IMR-90 (cell line): Measurements from ENCODE around the gene KMT2A. TPM values are rescaled to one million over a fixed set of nuclear protein-coding genes. Genes with fewer than 3 reads are reported as not detected.

Experiments used
- ATAC-seq: fragments of 200-7000 bp; cut with Tn5 transposase; 2 replicates; pipeline ENCODE4 v1.9.1; 2020; ENCODE audit warnings: low read depth, mild to moderate bottlenecking, moderate library complexity
- BruUV-seq: library from RNA; stranded (reverse); fragments of 400-500 nt; replicated peaks from 2 replicates; lab custom pipeline; 2021; lab: Mats Ljungman, UMichigan
- CTCF ChIA-PET: fragments of 300-600 bp; formaldehyde crosslinking; extraction: SDS; loops from one replicate; lab custom pipeline; 2021; ENCODE audit warnings: antibody characterized with exemption; lab: Yijun Ruan, JAX
- POLR2A ChIA-PET: fragments of 300-600 bp; sonication (Branson Sonifier 250); formaldehyde crosslinking; loops from one replicate; lab custom pipeline; 2022; ENCODE audit warnings: antibody characterized with exemption; ENCODE audit not compliant: unreplicated experiment; lab: Charles Lee
- DNase-seq: peaks from one replicate; pipeline ENCODE4 v3.0.0; 2013
- H2AFZ ChIP-seq: replicated peaks from 2 replicates; pipeline ENCODE3; 2013; ENCODE audit warnings: low read length, mild to moderate bottlenecking; ENCODE audit not compliant: poor library complexity
- H2AK5ac ChIP-seq: 2 replicates; pipeline ENCODE4 v1.6.1; 2013; ENCODE audit warnings: low read depth, low read length, inconsistent platforms
- H2AK9ac ChIP-seq: replicated peaks from 2 replicates; pipeline ENCODE3; 2013; ENCODE audit warnings: mild to moderate bottlenecking, low read depth, low read length, moderate library complexity; ENCODE audit not compliant: poor library complexity
- H2BK120ac ChIP-seq: 2 replicates; pipeline ENCODE4 v1.6.1; 2013; ENCODE audit warnings: low read depth, low read length, inconsistent platforms
- H2BK15ac ChIP-seq: 3 replicates; pipeline ENCODE4 v1.6.1; 2013; ENCODE audit warnings: low read depth, low read length, inconsistent platforms
- H2BK20ac ChIP-seq: 2 replicates; pipeline ENCODE4 v1.6.1; 2013; ENCODE audit warnings: low read depth, mild to moderate bottlenecking, inconsistent platforms, low read length, moderate library complexity
- H2BK5ac ChIP-seq: 2 replicates; pipeline ENCODE4 v1.6.1; 2013; ENCODE audit warnings: mild to moderate bottlenecking, low read depth, low read length, inconsistent platforms; ENCODE audit not compliant: poor library complexity, severe bottlenecking
- H3K14ac ChIP-seq: replicated peaks from 2 replicates; pipeline ENCODE4 v1.6.1; 2013; ENCODE audit warnings: low read depth, low read length, inconsistent platforms
- H3K18ac ChIP-seq: 2 replicates; pipeline ENCODE4 v1.6.1; 2013; ENCODE audit warnings: low read depth, low read length, control low read depth
- H3K23ac ChIP-seq: 2 replicates; pipeline ENCODE4 v1.6.1; 2013; ENCODE audit warnings: low read depth, low read length, inconsistent platforms
- H3K27ac ChIP-seq: 2 replicates; pipeline ENCODE4 v1.5.1; 2013; ENCODE audit warnings: mild to moderate bottlenecking, control low read depth, low read length; ENCODE audit not compliant: insufficient read depth
- H3K27me3 ChIP-seq: 2 replicates; pipeline ENCODE4 v1.6.1; 2013; ENCODE audit warnings: low read length; ENCODE audit not compliant: control insufficient read depth, insufficient read depth
- H3K36me3 ChIP-seq: 2 replicates; pipeline ENCODE4 v1.6.1; 2013; ENCODE audit warnings: low read length, mixed read lengths; ENCODE audit not compliant: control insufficient read depth, insufficient read depth
- H3K4ac ChIP-seq: 2 replicates; pipeline ENCODE4 v1.6.1; 2013; ENCODE audit warnings: low read depth, low read length, inconsistent platforms
- H3K4me1 ChIP-seq: 2 replicates; pipeline ENCODE4 v1.6.1; 2013; ENCODE audit warnings: low read length, mixed read lengths; ENCODE audit not compliant: control insufficient read depth, insufficient read depth
- H3K4me2 ChIP-seq: 2 replicates; pipeline ENCODE4 v1.6.1; 2013; ENCODE audit warnings: low read depth, mild to moderate bottlenecking, control low read depth, low read length, moderate library complexity
- H3K4me3 ChIP-seq: 2 replicates; pipeline ENCODE4 v1.5.1; 2013; ENCODE audit warnings: low read depth, mild to moderate bottlenecking, control low read depth, low read length, moderate library complexity; ENCODE audit not compliant: insufficient read depth
- H3K56ac ChIP-seq: 2 replicates; pipeline ENCODE4 v1.6.1; 2013; ENCODE audit warnings: low read length, inconsistent platforms; ENCODE audit not compliant: insufficient read depth; ENCODE audit errors: extremely low read depth
- H3K79me1 ChIP-seq, 2 experiments: 2 replicates each; pipeline ENCODE4 v1.6.1; 2013; ENCODE audit warnings: low read length in 2 of 2, inconsistent platforms in 1 of 2, low read depth in 1 of 2
- H3K9ac ChIP-seq: 2 replicates; pipeline ENCODE4 v1.6.1; 2013; ENCODE audit warnings: low read depth, low read length, control low read depth
- H3K9me1 ChIP-seq: 2 replicates; pipeline ENCODE4 v1.6.1; 2013; ENCODE audit warnings: low read length, inconsistent platforms; ENCODE audit not compliant: insufficient read depth
- H3K9me3 ChIP-seq: 2 replicates; pipeline ENCODE4 v1.6.1; 2013; ENCODE audit warnings: low read length; ENCODE audit not compliant: control insufficient read depth, insufficient read depth
- H4K20me1 ChIP-seq: 2 replicates; pipeline ENCODE4 v1.6.1; 2013; ENCODE audit warnings: low read length, inconsistent platforms; ENCODE audit not compliant: insufficient read depth
- H4K5ac ChIP-seq: 2 replicates; pipeline ENCODE4 v1.6.1; 2013; ENCODE audit warnings: mild to moderate bottlenecking, low read depth, low read length, control low read depth
- H4K8ac ChIP-seq, 2 experiments: 2 replicates each; pipeline ENCODE4 v1.6.1; 2013; ENCODE audit warnings: low read depth in 2 of 2, low read length in 2 of 2, control low read depth in 1 of 2, inconsistent platforms in 1 of 2
- H4K91ac ChIP-seq: 2 replicates; pipeline ENCODE4 v1.6.1; 2013; ENCODE audit warnings: low read depth, low read length, inconsistent platforms; ENCODE audit not compliant: insufficient read depth
- BHLHE40 ChIP-seq: fragments of 150-350 bp; IDR thresholded peaks from 2 replicates; pipeline ENCODE4 v1.6.1; 2016; ENCODE audit warnings: mild to moderate bottlenecking, low read depth, low read length
- CEBPB ChIP-seq: IDR thresholded peaks from 2 replicates; pipeline ENCODE4 v1.6.1; 2012; ENCODE audit warnings: low read depth, low read length, improper control_type of control experiment
- CHD1 ChIP-seq: IDR thresholded peaks from 2 replicates; pipeline ENCODE4 v1.6.1; 2012; ENCODE audit warnings: low read depth, low read length, improper control_type of control experiment
- CTCF ChIP-seq: conservative IDR thresholded peaks from 2 replicates; pipeline ENCODE4 v1.5.1; 2012; ENCODE audit warnings: mild to moderate bottlenecking, low read depth, low read length, improper control_type of control experiment
- FOS ChIP-seq: fragments of 150-350 bp; IDR thresholded peaks from 2 replicates; pipeline ENCODE4 v1.6.1; 2016; ENCODE audit warnings: low read depth, low read length
- MAFK ChIP-seq: IDR thresholded peaks from 2 replicates; pipeline ENCODE4 v1.6.1; 2012; ENCODE audit warnings: low read depth, low read length, improper control_type of control experiment
- MAZ ChIP-seq: IDR thresholded peaks from 2 replicates; pipeline ENCODE4 v1.6.1; 2012; ENCODE audit warnings: low read depth, mild to moderate bottlenecking, low read length, improper control_type of control experiment, moderate library complexity, borderline replicate concordance
- MXI1 ChIP-seq: IDR thresholded peaks from 2 replicates; pipeline ENCODE4 v1.6.1; 2012; ENCODE audit warnings: low read depth, mild to moderate bottlenecking, low read length, moderate library complexity, borderline replicate concordance
- NFE2L2 ChIP-seq: fragments of 150-350 bp; IDR thresholded peaks from 2 replicates; pipeline ENCODE4 v1.6.1; 2016; ENCODE audit warnings: low read depth, mild to moderate bottlenecking, low read length
- POLR2A ChIP-seq: IDR thresholded peaks from 2 replicates; pipeline ENCODE4 v1.6.1; 2012; ENCODE audit warnings: mild to moderate bottlenecking, low read depth, low read length
- RAD21 ChIP-seq: IDR thresholded peaks from 2 replicates; pipeline ENCODE4 v1.6.1; 2012; ENCODE audit warnings: low read length, improper control_type of control experiment
- RCOR1 ChIP-seq: IDR thresholded peaks from 2 replicates; pipeline ENCODE4 v1.6.1; 2012; ENCODE audit warnings: mild to moderate bottlenecking, low read length, improper control_type of control experiment; ENCODE audit not compliant: insufficient replicate concordance
- RFX5 ChIP-seq: IDR thresholded peaks from 2 replicates; pipeline ENCODE4 v1.8.0; 2012; ENCODE audit warnings: low read depth, mild to moderate bottlenecking, low read length, moderate library complexity
- SMC3 ChIP-seq: fragments of 150-350 bp; IDR thresholded peaks from 2 replicates; pipeline ENCODE4 v1.6.1; 2016; ENCODE audit warnings: low read depth, mild to moderate bottlenecking, antibody characterized with exemption, low read length, moderate library complexity
- USF2 ChIP-seq: fragments of 150-350 bp; IDR thresholded peaks from 2 replicates; pipeline ENCODE4 v1.6.1; 2017; ENCODE audit warnings: mild to moderate bottlenecking, antibody characterized with exemption, low read length, low read depth
- WGBS, 2 experiments: methylation state at CpG; one replicate each; pipeline versions ENCODE4 v1.1.5 to v1.1.7; 2013; ENCODE audit warnings: missing lambda C conversion rate in 2 of 2; ENCODE audit not compliant: insufficient read length in 1 of 2; ENCODE audit errors: extremely low coverage in 2 of 2; 5-methylcytosine and 5-hydroxymethylcytosine counted together
- dilution Hi-C: fragments of 300-500 bp; cut with HindIII; formaldehyde crosslinking; loops from one replicate; pipeline ENCODE4 v1.14.3; 2018; ENCODE audit warnings: low sequenced_read_pairs; ENCODE audit not compliant: unreplicated experiment
- in situ Hi-C: fragments of 300-500 bp; cut with MboI; formaldehyde crosslinking; loops from 3 replicates; pipeline ENCODE4 v1.14.3; 2019; ENCODE audit warnings: low sequenced_read_pairs, inconsistent platforms, mixed read lengths
- intact Hi-C: fragments of 100-400 bp; cut with micrococcal nuclease; formaldehyde crosslinking; loops from 2 replicates; pipeline ENCODE4 v1.10.0; 2022
- polyA plus RNA-seq, 3 experiments: library from polyadenylated mRNA; depleted of rRNA; stranded (reverse); fragments of >200 nt; gene quantifications; 2 replicates each; pipeline ENCODE4 v1.2.3, GENCODE V29; 2012; ENCODE audit warnings: low replicate concordance in 1 of 3
- total RNA-seq: library from RNA; depleted of rRNA; stranded (reverse); fragments of >200 nt; gene quantifications from 2 replicates; pipeline ENCODE4 v1.2.3, GENCODE V29; 2012
- TF ChIP-seq, protein P1 (sequence below): fragments of 150-350 bp; IDR thresholded peaks from 2 replicates; pipeline ENCODE4 v1.6.1; 2016; ENCODE audit warnings: low read depth, mild to moderate bottlenecking, low read length, moderate library complexity, borderline replicate concordance

The KMT2A gene
- total and polyA plus RNA-seq, 2 of the 4 experiments (the other 2 are of a cell fraction), result 18.2 to 21.1 TPM

DNA sequence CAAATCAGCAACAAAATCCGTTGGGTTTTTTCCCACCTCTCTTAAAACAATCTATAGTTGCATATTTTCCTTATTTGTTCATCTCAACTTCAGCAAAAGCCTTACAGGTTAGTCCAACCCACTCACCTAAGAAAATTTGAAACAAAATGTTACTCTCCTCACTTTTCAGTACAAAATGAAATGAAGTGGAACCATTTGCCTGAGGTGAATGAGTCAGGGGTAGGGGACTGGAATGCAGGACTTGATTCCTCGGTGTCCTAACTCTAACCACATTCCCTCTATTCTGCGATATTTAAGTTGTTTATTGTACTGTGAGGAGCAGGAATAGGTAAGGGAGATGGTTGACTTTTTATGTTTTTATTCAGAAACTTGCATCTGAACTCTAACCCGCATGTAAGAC lies 18.5 kb upstream of the KMT2A start:
- Histone ChIP-seq H2BK5ac (no peak overlapping the region), H4K91ac (no peak overlapping the region), H3K4me2 (no peak overlapping the region), H2AK5ac (no peak overlapping the region), H2BK15ac (no peak overlapping the region), H3K18ac (no peak overlapping the region), H3K9ac (no peak overlapping the region), H2AFZ (no peak overlapping the region), H3K14ac (no peak overlapping the region), H3K4me3 (no peak overlapping the region), H3K23ac (no peak overlapping the region), H3K9me3 (no peaks in the 10 kb centered on the region), H3K9me1 (peaks cover 2% of the 10 kb centered on the region; the same call in 1 of the 2 replicates), H3K4me1 (no peaks in the 10 kb centered on the region), H2AK9ac (no peak overlapping the region), H3K27me3 (no peaks in the 10 kb centered on the region), H3K4ac (no peak overlapping the region), H4K5ac (no peak overlapping the region), H3K36me3 (peaks cover 6% of the 10 kb centered on the region; the same call in 1 of the 2 replicates), H3K79me1 (peaks cover 10% of the 10 kb centered on the region in 2 experiments; a peak in 2 of 4 replicates), H3K27ac (no peak overlapping the region), H4K8ac (no peak overlapping the region), H2BK120ac (no peak overlapping the region), H3K56ac (no peak overlapping the region), H4K20me1 (no peaks in the 10 kb centered on the region; the same call in 1 of the 2 replicates), H2BK20ac (no peak overlapping the region)
- CTCF ChIA-PET, result no interaction called here
- BruUV-seq, result no TSS peak
- in situ Hi-C loops (no loop called here), intact Hi-C loops (no loop called here), dilution Hi-C loops (no loop called here)
- DNase-seq (no peak), ATAC-seq (no peak)
- POLR2A ChIA-PET, result no interaction called here
- WGBS, 2 experiments, result no CpG with 5 or more reads among the region's 4 CpGs
- TF ChIP-seq, protein P1, sequence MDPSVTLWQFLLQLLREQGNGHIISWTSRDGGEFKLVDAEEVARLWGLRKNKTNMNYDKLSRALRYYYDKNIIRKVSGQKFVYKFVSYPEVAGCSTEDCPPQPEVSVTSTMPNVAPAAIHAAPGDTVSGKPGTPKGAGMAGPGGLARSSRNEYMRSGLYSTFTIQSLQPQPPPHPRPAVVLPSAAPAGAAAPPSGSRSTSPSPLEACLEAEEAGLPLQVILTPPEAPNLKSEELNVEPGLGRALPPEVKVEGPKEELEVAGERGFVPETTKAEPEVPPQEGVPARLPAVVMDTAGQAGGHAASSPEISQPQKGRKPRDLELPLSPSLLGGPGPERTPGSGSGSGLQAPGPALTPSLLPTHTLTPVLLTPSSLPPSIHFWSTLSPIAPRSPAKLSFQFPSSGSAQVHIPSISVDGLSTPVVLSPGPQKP, result no peak
- no peak for TF ChIP-seq NFE2L2
- TF ChIP-seq CHD1, result no peak
- no peak for TF ChIP-seq RCOR1
- no peak for TF ChIP-seq CEBPB
- TF ChIP-seq CTCF, result no peak
- TF ChIP-seq BHLHE40, result no peak
- TF ChIP-seq POLR2A, result no peak
- TF ChIP-seq FOS, result no peak
- TF ChIP-seq USF2, result no peak
- no peak for TF ChIP-seq RFX5
- no peak for TF ChIP-seq RAD21
- no peak for TF ChIP-seq MXI1
- no peak for TF ChIP-seq SMC3
- no peak for TF ChIP-seq MAFK
- TF ChIP-seq MAZ, result no peak
